GM12873 (cell line): ENCODE results near the gene CBX8.

Experiments used
- TF ChIP-seq, protein P1 (sequence below): IDR thresholded peaks from 2 replicates; pipeline ENCODE4 v1.5.1; 2012; ENCODE audit warnings: low read depth, mild to moderate bottlenecking, moderate library complexity, low read length, control low read depth; ENCODE audit not compliant: insufficient read depth; ENCODE audit errors: missing control alignments

The CBX8 gene

DNA sequence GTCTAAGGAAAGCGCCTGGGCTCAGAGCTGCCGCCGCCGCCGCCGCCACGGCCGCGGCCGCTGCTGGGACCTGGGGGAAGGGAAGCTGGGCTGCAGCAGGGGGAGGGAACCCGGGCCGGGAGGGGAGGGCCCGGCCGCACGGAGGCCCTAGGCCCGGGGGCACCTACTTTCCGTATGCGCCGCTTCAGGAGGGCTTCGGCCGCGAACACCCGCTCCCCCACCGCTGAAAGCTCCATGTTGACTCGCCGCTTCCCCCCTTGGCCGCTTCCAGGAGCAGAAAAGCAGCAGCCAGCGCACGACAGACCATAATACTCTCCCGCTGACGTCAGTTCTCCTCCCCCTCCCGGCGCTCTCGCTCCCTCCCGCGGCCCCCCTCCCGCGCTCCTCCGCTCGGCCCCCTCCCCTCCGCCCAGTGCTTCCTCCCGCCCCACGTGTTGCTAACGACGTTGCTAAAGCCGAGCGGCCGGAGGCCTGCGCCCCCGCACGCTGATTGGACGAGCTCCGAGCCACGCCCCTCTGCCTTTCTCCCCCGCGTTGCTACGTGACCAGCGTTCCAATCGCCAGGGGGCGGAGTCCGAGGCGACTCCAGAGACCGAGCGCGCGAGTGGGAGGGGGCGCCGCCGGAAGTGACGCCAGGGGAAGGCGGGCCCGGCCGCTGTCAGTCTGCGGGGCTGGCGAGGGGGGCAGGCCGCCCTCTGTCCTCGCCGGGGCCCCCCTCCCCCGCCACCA lies at the start of gene CBX8:
Gene CBX8 (minus strand): TSS at position 315 of the 729 bp plus-strand sequence. CDS start 79 bp downstream, at position 236.
- TF ChIP-seq, protein P1, sequence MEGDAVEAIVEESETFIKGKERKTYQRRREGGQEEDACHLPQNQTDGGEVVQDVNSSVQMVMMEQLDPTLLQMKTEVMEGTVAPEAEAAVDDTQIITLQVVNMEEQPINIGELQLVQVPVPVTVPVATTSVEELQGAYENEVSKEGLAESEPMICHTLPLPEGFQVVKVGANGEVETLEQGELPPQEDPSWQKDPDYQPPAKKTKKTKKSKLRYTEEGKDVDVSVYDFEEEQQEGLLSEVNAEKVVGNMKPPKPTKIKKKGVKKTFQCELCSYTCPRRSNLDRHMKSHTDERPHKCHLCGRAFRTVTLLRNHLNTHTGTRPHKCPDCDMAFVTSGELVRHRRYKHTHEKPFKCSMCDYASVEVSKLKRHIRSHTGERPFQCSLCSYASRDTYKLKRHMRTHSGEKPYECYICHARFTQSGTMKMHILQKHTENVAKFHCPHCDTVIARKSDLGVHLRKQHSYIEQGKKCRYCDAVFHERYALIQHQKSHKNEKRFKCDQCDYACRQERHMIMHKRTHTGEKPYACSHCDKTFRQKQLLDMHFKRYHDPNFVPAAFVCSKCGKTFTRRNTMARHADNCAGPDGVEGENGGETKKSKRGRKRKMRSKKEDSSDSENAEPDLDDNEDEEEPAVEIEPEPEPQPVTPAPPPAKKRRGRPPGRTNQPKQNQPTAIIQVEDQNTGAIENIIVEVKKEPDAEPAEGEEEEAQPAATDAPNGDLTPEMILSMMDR, result no peak

DNA sequence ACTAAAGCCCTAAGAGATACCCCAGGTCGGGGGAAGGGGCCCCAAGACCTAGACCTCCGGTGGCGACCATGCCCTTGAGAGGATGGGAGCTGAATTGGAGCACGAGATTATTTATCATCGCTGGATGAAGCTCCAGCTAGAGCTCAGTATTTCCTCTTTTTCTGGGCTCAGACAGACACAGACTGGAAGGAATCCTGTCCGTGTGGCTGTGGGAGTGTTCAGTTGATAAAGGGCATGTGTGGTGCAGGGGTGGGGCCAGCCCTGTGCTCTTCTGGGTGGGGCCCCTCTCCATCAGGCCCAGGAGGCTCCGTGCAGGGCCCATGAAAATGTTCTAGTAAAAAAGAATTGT lies 48.7 kb upstream of the CBX8 start:
- TF ChIP-seq, protein P1, result no peak

DNA sequence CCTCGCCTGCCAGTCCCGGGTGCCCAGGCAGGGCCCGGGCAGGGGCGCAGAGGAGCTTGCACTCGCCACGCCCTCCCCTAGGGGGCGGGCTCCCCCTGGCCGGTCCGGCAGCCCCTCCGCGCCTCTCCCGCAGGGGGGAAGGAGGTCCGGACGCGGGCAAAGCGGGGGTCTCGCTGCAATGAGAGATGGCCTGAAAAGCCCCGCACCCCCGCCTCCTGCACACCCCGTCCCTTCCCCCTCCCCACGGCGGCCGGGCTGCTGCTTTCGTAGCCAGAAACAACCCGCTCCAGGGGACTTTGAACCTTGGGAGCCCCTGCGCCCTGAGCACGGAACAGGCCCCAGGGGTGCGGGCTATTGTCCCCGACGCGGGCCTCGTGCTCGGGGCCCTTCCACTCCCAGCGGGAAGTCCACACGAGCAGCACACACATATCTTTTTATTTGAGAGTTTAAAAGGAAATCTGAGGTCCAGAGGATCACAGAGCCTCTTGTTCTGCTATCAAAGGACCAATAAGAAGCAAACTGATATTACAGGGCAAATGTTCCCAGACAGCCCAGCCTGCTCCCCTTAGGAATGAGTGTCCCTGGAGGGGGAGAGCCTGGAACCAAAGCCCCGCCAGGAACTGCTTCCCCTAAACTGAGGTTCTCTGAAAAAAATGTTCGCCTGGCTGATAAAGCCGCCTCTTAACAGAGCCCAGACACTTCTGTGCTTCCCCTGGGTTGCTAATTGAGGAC lies 48.2 kb upstream of the CBX8 start:
- TF ChIP-seq, protein P1, result peak; percentile 74

DNA sequence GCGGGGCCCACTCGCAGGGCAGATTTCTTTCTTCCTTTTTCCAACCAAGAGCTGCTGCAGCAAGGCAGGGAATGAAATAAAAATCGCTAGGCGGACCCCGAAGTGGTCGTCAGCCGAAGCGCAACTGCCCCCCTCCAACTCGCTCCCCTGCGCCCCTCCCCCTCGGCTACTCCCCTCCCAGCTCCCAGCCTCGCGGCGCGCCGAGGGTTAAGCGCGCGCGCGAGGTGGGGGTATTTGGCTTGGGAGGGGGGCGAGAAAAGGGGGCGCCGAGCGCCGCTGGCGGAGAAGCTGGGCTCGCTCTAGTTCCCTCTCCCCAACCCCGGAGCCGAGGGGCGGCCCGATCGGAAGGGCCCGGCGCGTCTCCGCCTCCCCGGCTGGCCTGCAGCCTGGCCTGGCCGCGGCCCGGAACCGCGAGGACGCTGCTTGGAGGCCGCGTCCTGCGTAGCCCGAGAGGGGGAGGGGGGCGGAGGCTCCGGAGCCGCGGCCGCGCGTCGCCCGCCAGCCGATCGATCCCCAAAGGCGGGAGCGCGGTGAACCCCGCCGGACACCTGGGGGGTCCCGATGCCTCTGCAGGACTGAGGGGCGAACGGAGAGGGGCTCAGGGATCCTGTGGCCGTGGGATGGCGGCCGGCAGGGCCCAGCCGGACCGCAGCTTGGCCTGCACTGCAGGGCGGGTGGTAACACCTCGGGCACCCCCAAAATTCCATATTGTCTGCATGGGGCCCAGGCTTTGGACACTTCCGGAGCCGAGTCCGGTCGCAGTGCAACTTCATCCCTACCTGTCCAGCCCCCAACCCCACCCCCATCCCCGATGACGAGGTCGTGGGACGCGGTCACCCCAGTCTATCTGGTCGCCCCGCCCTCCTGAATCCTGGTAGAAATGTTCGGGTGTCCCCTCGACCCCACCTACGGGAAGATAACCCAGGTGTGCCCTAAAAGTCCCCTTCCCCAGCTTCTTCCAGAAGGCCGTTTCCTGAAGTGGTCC lies 47.2 kb upstream of the CBX8 start:
- TF ChIP-seq, protein P1, result no peak

DNA sequence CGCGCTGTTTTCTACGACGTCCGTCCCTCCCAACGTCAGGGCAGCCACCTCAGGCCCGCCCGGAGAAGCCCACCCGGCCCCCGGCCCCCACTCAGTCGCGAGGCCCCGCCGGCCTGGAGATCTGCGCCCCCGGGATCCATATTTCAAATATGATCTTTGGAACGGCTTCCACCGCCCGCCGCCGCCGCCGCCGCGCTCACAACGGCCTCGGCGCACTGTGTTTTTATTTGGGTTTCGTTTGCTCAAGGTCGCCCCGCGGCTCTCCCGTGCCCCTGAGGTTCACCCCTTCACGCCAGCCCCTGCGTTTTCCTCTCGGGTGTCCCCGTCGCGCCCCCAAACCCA lies 46.6 kb upstream of the CBX8 start:
- TF ChIP-seq, protein P1, result no peak

DNA sequence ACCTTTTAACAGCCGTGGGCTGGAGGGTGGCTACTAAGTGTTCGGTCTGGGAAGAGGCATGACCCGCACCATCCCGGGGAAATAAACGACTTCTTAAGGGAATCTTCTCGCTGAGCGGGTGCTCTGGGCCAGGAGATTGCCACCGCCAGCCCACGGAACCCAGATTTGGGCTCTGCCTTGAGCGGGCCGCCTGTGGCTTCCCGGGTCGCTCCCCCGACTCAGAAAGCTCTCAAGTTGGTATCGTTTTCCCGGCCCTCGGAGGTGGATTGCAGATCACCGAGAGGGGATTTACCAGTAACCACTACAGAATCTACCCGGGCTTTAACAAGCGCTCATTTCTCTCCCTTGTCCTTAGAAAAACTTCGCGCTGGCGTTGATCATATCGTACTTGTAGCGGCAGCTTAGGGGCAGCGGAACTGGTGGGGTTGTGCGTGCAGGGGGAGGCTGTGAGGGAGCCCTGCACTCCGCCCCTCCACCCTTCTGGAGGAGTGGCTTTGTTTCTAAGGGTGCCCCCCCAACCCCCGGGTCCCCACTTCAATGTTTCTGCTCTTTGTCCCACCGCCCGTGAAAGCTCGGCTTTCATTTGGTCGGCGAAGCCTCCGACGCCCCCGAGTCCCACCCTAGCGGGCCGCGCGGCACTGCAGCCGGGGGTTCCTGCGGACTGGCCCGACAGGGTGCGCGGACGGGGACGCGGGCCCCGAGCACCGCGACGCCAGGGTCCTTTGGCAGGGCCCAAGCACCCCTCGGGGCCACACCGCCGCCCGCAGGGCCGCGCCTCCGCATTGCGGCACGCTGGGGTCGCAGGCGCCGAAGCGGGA lies 46.0 kb upstream of the CBX8 start:
- TF ChIP-seq, protein P1, result no peak
